ENCODE results near the gene TMPRSS6.

The TMPRSS6 gene

DNA sequence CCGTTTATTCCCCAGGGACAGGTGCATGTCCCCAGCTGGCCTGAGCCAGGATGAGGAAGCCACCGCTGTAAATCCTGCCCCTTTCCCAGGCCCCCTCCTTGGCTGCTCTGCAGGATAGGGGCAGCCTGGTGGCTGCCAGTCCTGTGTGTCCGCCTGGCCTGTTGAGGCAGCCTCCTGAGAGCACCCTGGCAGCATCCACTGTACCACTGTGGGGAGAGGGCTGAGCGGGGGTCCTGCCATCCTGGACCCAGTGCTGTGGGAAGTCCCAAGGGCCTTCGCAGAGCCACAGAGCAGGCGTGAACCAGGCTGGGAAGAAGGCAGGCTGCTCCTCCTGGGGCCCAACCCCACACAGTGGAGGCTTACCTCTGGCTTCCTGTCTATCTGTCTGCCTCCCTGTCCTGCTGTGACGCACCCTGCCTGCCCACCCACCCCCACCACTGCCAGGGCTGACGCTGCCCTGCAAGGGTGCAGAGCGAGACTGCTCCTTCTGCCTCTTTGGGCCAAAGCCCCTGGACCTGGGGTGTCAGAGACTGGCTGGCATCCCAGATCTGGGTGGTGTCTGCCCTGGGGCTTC lies 49.5 kb downstream of the TMPRSS6 start:
- Histone ChIP-seq H3K4me3 (ENCODE audit: low read depth in 1 of 2, low read length in 1 of 2) (no peak overlapping the region), H3K4me1 (ENCODE audit: control insufficient read depth in 1 of 2, insufficient read depth in 1 of 2, low read depth in 1 of 2, low read length in 1 of 2) (no peaks in the 10 kb centered on the region), H3K36me3 (no peaks in the 10 kb centered on the region), H3K9me3 (no peaks in the 10 kb centered on the region), H3K27ac (no peak overlapping the region), H3K27me3 (peaks cover 5% of the 10 kb centered on the region)
- TF ChIP-seq, protein P1, sequence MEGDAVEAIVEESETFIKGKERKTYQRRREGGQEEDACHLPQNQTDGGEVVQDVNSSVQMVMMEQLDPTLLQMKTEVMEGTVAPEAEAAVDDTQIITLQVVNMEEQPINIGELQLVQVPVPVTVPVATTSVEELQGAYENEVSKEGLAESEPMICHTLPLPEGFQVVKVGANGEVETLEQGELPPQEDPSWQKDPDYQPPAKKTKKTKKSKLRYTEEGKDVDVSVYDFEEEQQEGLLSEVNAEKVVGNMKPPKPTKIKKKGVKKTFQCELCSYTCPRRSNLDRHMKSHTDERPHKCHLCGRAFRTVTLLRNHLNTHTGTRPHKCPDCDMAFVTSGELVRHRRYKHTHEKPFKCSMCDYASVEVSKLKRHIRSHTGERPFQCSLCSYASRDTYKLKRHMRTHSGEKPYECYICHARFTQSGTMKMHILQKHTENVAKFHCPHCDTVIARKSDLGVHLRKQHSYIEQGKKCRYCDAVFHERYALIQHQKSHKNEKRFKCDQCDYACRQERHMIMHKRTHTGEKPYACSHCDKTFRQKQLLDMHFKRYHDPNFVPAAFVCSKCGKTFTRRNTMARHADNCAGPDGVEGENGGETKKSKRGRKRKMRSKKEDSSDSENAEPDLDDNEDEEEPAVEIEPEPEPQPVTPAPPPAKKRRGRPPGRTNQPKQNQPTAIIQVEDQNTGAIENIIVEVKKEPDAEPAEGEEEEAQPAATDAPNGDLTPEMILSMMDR (IDR thresholded peaks at IDR 0.05) = no peak

DNA sequence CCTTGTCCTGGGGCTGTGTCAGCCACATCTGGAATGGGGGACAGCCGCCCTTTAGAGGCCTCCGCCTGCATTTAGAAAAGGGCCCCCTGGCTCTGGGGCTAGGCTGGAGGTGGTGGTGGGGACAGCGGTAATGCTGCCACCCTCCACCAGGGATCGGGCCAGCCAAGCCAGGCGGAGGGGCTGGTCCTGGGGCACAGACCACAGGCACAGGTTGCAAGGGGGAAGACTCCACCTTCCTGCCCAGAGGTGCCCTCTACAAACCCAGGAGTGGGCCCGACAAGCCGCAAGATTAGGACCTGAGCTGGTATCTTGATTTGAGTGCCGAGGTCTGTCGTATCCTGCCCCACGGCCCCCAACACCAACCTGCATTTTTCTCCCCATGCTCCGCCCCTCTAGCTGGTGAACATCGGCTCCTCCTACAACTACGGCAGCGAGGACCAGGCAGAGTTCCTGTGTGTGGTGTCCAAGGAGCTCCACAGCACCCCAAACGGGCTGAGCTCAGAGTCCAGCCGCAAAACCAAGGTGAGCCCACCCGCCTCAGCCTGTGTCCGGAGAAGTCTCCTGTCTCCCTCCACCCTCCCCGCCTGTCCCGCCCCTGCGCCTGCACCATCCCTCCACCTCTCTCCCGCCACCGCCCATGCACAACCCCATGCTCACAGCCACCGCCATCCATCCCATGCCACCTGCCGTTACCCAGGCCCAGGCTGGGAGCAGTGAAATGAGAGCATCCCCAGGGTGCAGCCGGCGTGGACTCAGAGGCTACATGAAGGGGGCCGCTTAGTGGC lies 50.4 kb downstream of the TMPRSS6 start:
- no peaks in the 10 kb centered on the region for H3K4me1 ChIP-seq (ENCODE audit: control insufficient read depth in 1 of 2, insufficient read depth in 1 of 2, low read depth in 1 of 2, low read length in 1 of 2)
- no peaks in the 10 kb centered on the region for H3K9me3 ChIP-seq
- H3K4me3 ChIP-seq (ENCODE audit: low read depth in 1 of 2, low read length in 1 of 2) = no peak overlapping the region
- H3K36me3 ChIP-seq = no peaks in the 10 kb centered on the region
- H3K27me3 ChIP-seq = peaks cover 5% of the 10 kb centered on the region
- TF ChIP-seq, protein P1 (IDR thresholded peaks at IDR 0.05) = no peak
- no peak overlapping the region for H3K27ac ChIP-seq

- Histone ChIP-seq H3K9me3 (no peaks in the 10 kb centered on the region), H3K4me3 (ENCODE audit: low read depth in 1 of 2, low read length in 1 of 2) (no peak overlapping the region), H3K36me3 (no peaks in the 10 kb centered on the region), H3K4me1 (ENCODE audit: control insufficient read depth in 1 of 2, insufficient read depth in 1 of 2, low read depth in 1 of 2, low read length in 1 of 2) (no peaks in the 10 kb centered on the region), H3K27me3 (peaks cover 13% of the 10 kb centered on the region), H3K27ac (no peak overlapping the region)
- TF ChIP-seq, protein P1 (IDR thresholded peaks at IDR 0.05) = no peak
Measured at GRCh38 chr22:37057796-37058510, 51.6 kb downstream of the TMPRSS6 start.

DNA sequence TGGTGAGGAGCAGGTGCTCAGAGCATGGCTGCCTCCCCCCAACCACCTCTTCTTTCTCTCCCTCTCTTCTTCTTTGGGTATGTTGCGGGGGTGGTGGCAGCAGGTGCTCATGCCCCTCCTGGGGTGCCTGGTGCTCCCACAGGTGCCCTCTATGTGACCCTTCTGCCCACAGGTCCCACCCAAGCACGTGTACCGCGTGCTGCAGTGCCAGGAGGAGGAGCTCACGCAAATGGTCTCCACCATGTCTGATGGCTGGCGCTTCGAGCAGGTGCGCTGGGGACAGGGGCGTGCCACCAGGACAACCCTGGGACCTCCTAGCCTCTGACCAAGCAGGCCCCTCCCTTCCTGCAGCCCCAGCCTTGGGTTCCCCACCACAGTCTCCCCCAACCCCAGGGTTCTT lies 52.3 kb downstream of the TMPRSS6 start:
- no peaks in the 10 kb centered on the region for H3K36me3 ChIP-seq
- TF ChIP-seq, protein P1 (IDR thresholded peaks at IDR 0.05) = no peak
- no peaks in the 10 kb centered on the region for H3K4me1 ChIP-seq (ENCODE audit: control insufficient read depth in 1 of 2, insufficient read depth in 1 of 2, low read depth in 1 of 2, low read length in 1 of 2)
- H3K27ac ChIP-seq = no peak overlapping the region
- no peaks in the 10 kb centered on the region for H3K9me3 ChIP-seq
- H3K4me3 ChIP-seq (ENCODE audit: low read depth in 1 of 2, low read length in 1 of 2) = no peak overlapping the region
- H3K27me3 ChIP-seq = peaks cover 20% of the 10 kb centered on the region

DNA sequence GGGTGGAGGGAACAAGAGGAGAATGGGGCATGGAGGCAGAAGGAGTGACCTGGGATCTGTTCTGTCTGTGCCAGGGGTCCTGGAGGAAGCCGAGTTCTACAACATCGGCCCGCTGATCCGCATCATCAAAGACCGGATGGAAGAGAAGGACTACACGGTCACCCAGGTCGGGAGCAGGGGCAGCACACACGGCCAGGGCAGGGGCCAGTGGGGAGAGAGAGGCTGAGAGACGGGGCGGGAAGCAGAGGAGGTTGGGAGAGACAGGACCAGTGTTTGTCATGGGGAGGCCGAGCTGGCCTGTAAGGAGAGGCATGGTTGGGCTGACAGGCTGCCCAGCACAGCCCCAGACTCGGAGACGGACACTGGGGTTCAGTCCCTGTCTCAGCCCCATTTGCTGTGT lies 53.3 kb downstream of the TMPRSS6 start:
- no peak overlapping the region for H3K4me3 ChIP-seq (ENCODE audit: low read depth in 1 of 2, low read length in 1 of 2)
- no peaks in the 10 kb centered on the region for H3K9me3 ChIP-seq
- H3K4me1 ChIP-seq (ENCODE audit: control insufficient read depth in 1 of 2, insufficient read depth in 1 of 2, low read depth in 1 of 2, low read length in 1 of 2) = peaks cover 3 to 9% of the 10 kb centered on the region in 2 experiments
- H3K36me3 ChIP-seq = no peaks in the 10 kb centered on the region
- no peak overlapping the region for H3K27ac ChIP-seq
- TF ChIP-seq, protein P1 (IDR thresholded peaks at IDR 0.05) = no peak
- H3K27me3 ChIP-seq = peaks cover 30% of the 10 kb centered on the region
